IMR-90 (cell line): ENCODE data around the gene IRF6. TPM values are rescaled to one million over a fixed set of nuclear protein-coding genes. Genes with fewer than 3 reads are reported as not detected.

Experiments used
- ATAC-seq: fragments of 200-7000 bp; cut with Tn5 transposase; 2 replicates; pipeline ENCODE4 v1.9.1; 2020; ENCODE audit warnings: low read depth, mild to moderate bottlenecking, moderate library complexity
- BruUV-seq: library from RNA; stranded (reverse); fragments of 400-500 nt; replicated peaks from 2 replicates; lab custom pipeline; 2021; lab: Mats Ljungman, UMichigan
- CTCF ChIA-PET: fragments of 300-600 bp; formaldehyde crosslinking; extraction: SDS; loops from one replicate; lab custom pipeline; 2021; ENCODE audit warnings: antibody characterized with exemption; lab: Yijun Ruan, JAX
- POLR2A ChIA-PET: fragments of 300-600 bp; sonication (Branson Sonifier 250); formaldehyde crosslinking; loops from one replicate; lab custom pipeline; 2022; ENCODE audit warnings: antibody characterized with exemption; ENCODE audit not compliant: unreplicated experiment; lab: Charles Lee
- DNase-seq: peaks from one replicate; pipeline ENCODE4 v3.0.0; 2013
- H2AFZ ChIP-seq: replicated peaks from 2 replicates; pipeline ENCODE3; 2013; ENCODE audit warnings: low read length, mild to moderate bottlenecking; ENCODE audit not compliant: poor library complexity
- H2AK5ac ChIP-seq: 2 replicates; pipeline ENCODE4 v1.6.1; 2013; ENCODE audit warnings: low read depth, low read length, inconsistent platforms
- H2AK9ac ChIP-seq: replicated peaks from 2 replicates; pipeline ENCODE3; 2013; ENCODE audit warnings: mild to moderate bottlenecking, low read depth, low read length, moderate library complexity; ENCODE audit not compliant: poor library complexity
- H2BK120ac ChIP-seq: 2 replicates; pipeline ENCODE4 v1.6.1; 2013; ENCODE audit warnings: low read depth, low read length, inconsistent platforms
- H2BK15ac ChIP-seq: 3 replicates; pipeline ENCODE4 v1.6.1; 2013; ENCODE audit warnings: low read depth, low read length, inconsistent platforms
- H2BK20ac ChIP-seq: 2 replicates; pipeline ENCODE4 v1.6.1; 2013; ENCODE audit warnings: low read depth, mild to moderate bottlenecking, inconsistent platforms, low read length, moderate library complexity
- H2BK5ac ChIP-seq: 2 replicates; pipeline ENCODE4 v1.6.1; 2013; ENCODE audit warnings: mild to moderate bottlenecking, low read depth, low read length, inconsistent platforms; ENCODE audit not compliant: poor library complexity, severe bottlenecking
- H3K14ac ChIP-seq: replicated peaks from 2 replicates; pipeline ENCODE4 v1.6.1; 2013; ENCODE audit warnings: low read depth, low read length, inconsistent platforms
- H3K18ac ChIP-seq: 2 replicates; pipeline ENCODE4 v1.6.1; 2013; ENCODE audit warnings: low read depth, low read length, control low read depth
- H3K23ac ChIP-seq: 2 replicates; pipeline ENCODE4 v1.6.1; 2013; ENCODE audit warnings: low read depth, low read length, inconsistent platforms
- H3K27ac ChIP-seq: 2 replicates; pipeline ENCODE4 v1.5.1; 2013; ENCODE audit warnings: mild to moderate bottlenecking, control low read depth, low read length; ENCODE audit not compliant: insufficient read depth
- H3K27me3 ChIP-seq: 2 replicates; pipeline ENCODE4 v1.6.1; 2013; ENCODE audit warnings: low read length; ENCODE audit not compliant: control insufficient read depth, insufficient read depth
- H3K36me3 ChIP-seq: 2 replicates; pipeline ENCODE4 v1.6.1; 2013; ENCODE audit warnings: low read length, mixed read lengths; ENCODE audit not compliant: control insufficient read depth, insufficient read depth
- H3K4ac ChIP-seq: 2 replicates; pipeline ENCODE4 v1.6.1; 2013; ENCODE audit warnings: low read depth, low read length, inconsistent platforms
- H3K4me1 ChIP-seq: 2 replicates; pipeline ENCODE4 v1.6.1; 2013; ENCODE audit warnings: low read length, mixed read lengths; ENCODE audit not compliant: control insufficient read depth, insufficient read depth
- H3K4me2 ChIP-seq: 2 replicates; pipeline ENCODE4 v1.6.1; 2013; ENCODE audit warnings: low read depth, mild to moderate bottlenecking, control low read depth, low read length, moderate library complexity
- H3K4me3 ChIP-seq: 2 replicates; pipeline ENCODE4 v1.5.1; 2013; ENCODE audit warnings: low read depth, mild to moderate bottlenecking, control low read depth, low read length, moderate library complexity; ENCODE audit not compliant: insufficient read depth
- H3K56ac ChIP-seq: 2 replicates; pipeline ENCODE4 v1.6.1; 2013; ENCODE audit warnings: low read length, inconsistent platforms; ENCODE audit not compliant: insufficient read depth; ENCODE audit errors: extremely low read depth
- H3K79me1 ChIP-seq, 2 experiments: 2 replicates each; pipeline ENCODE4 v1.6.1; 2013; ENCODE audit warnings: low read length in 2 of 2, inconsistent platforms in 1 of 2, low read depth in 1 of 2
- H3K9ac ChIP-seq: 2 replicates; pipeline ENCODE4 v1.6.1; 2013; ENCODE audit warnings: low read depth, low read length, control low read depth
- H3K9me1 ChIP-seq: 2 replicates; pipeline ENCODE4 v1.6.1; 2013; ENCODE audit warnings: low read length, inconsistent platforms; ENCODE audit not compliant: insufficient read depth
- H3K9me3 ChIP-seq: 2 replicates; pipeline ENCODE4 v1.6.1; 2013; ENCODE audit warnings: low read length; ENCODE audit not compliant: control insufficient read depth, insufficient read depth
- H4K20me1 ChIP-seq: 2 replicates; pipeline ENCODE4 v1.6.1; 2013; ENCODE audit warnings: low read length, inconsistent platforms; ENCODE audit not compliant: insufficient read depth
- H4K5ac ChIP-seq: 2 replicates; pipeline ENCODE4 v1.6.1; 2013; ENCODE audit warnings: mild to moderate bottlenecking, low read depth, low read length, control low read depth
- H4K8ac ChIP-seq, 2 experiments: 2 replicates each; pipeline ENCODE4 v1.6.1; 2013; ENCODE audit warnings: low read depth in 2 of 2, low read length in 2 of 2, control low read depth in 1 of 2, inconsistent platforms in 1 of 2
- H4K91ac ChIP-seq: 2 replicates; pipeline ENCODE4 v1.6.1; 2013; ENCODE audit warnings: low read depth, low read length, inconsistent platforms; ENCODE audit not compliant: insufficient read depth
- BHLHE40 ChIP-seq: fragments of 150-350 bp; IDR thresholded peaks from 2 replicates; pipeline ENCODE4 v1.6.1; 2016; ENCODE audit warnings: mild to moderate bottlenecking, low read depth, low read length
- CEBPB ChIP-seq: IDR thresholded peaks from 2 replicates; pipeline ENCODE4 v1.6.1; 2012; ENCODE audit warnings: low read depth, low read length, improper control_type of control experiment
- CHD1 ChIP-seq: IDR thresholded peaks from 2 replicates; pipeline ENCODE4 v1.6.1; 2012; ENCODE audit warnings: low read depth, low read length, improper control_type of control experiment
- FOS ChIP-seq: fragments of 150-350 bp; IDR thresholded peaks from 2 replicates; pipeline ENCODE4 v1.6.1; 2016; ENCODE audit warnings: low read depth, low read length
- MAFK ChIP-seq: IDR thresholded peaks from 2 replicates; pipeline ENCODE4 v1.6.1; 2012; ENCODE audit warnings: low read depth, low read length, improper control_type of control experiment
- MAZ ChIP-seq: IDR thresholded peaks from 2 replicates; pipeline ENCODE4 v1.6.1; 2012; ENCODE audit warnings: low read depth, mild to moderate bottlenecking, low read length, improper control_type of control experiment, moderate library complexity, borderline replicate concordance
- MXI1 ChIP-seq: IDR thresholded peaks from 2 replicates; pipeline ENCODE4 v1.6.1; 2012; ENCODE audit warnings: low read depth, mild to moderate bottlenecking, low read length, moderate library complexity, borderline replicate concordance
- NFE2L2 ChIP-seq: fragments of 150-350 bp; IDR thresholded peaks from 2 replicates; pipeline ENCODE4 v1.6.1; 2016; ENCODE audit warnings: low read depth, mild to moderate bottlenecking, low read length
- POLR2A ChIP-seq: IDR thresholded peaks from 2 replicates; pipeline ENCODE4 v1.6.1; 2012; ENCODE audit warnings: mild to moderate bottlenecking, low read depth, low read length
- RAD21 ChIP-seq: IDR thresholded peaks from 2 replicates; pipeline ENCODE4 v1.6.1; 2012; ENCODE audit warnings: low read length, improper control_type of control experiment
- RCOR1 ChIP-seq: IDR thresholded peaks from 2 replicates; pipeline ENCODE4 v1.6.1; 2012; ENCODE audit warnings: mild to moderate bottlenecking, low read length, improper control_type of control experiment; ENCODE audit not compliant: insufficient replicate concordance
- RFX5 ChIP-seq: IDR thresholded peaks from 2 replicates; pipeline ENCODE4 v1.8.0; 2012; ENCODE audit warnings: low read depth, mild to moderate bottlenecking, low read length, moderate library complexity
- SMC3 ChIP-seq: fragments of 150-350 bp; IDR thresholded peaks from 2 replicates; pipeline ENCODE4 v1.6.1; 2016; ENCODE audit warnings: low read depth, mild to moderate bottlenecking, antibody characterized with exemption, low read length, moderate library complexity
- WGBS, 2 experiments: methylation state at CpG; one replicate each; pipeline versions ENCODE4 v1.1.5 to v1.1.7; 2013; ENCODE audit warnings: missing lambda C conversion rate in 2 of 2; ENCODE audit not compliant: insufficient read length in 1 of 2; ENCODE audit errors: extremely low coverage in 2 of 2; 5-methylcytosine and 5-hydroxymethylcytosine counted together
- dilution Hi-C: fragments of 300-500 bp; cut with HindIII; formaldehyde crosslinking; loops from one replicate; pipeline ENCODE4 v1.14.3; 2018; ENCODE audit warnings: low sequenced_read_pairs; ENCODE audit not compliant: unreplicated experiment
- in situ Hi-C: fragments of 300-500 bp; cut with MboI; formaldehyde crosslinking; loops from 3 replicates; pipeline ENCODE4 v1.14.3; 2019; ENCODE audit warnings: low sequenced_read_pairs, inconsistent platforms, mixed read lengths
- intact Hi-C: fragments of 100-400 bp; cut with micrococcal nuclease; formaldehyde crosslinking; loops from 2 replicates; pipeline ENCODE4 v1.10.0; 2022
- polyA plus RNA-seq, 3 experiments: library from polyadenylated mRNA; depleted of rRNA; stranded (reverse); fragments of >200 nt; gene quantifications; 2 replicates each; pipeline ENCODE4 v1.2.3, GENCODE V29; 2012; ENCODE audit warnings: low replicate concordance in 1 of 3
- total RNA-seq: library from RNA; depleted of rRNA; stranded (reverse); fragments of >200 nt; gene quantifications from 2 replicates; pipeline ENCODE4 v1.2.3, GENCODE V29; 2012
- TF ChIP-seq, protein P1 (sequence below): fragments of 150-350 bp; IDR thresholded peaks from 2 replicates; pipeline ENCODE4 v1.6.1; 2017; ENCODE audit warnings: mild to moderate bottlenecking, antibody characterized with exemption, low read length, low read depth
- TF ChIP-seq, protein P2 (sequence below): fragments of 150-350 bp; IDR thresholded peaks from 2 replicates; pipeline ENCODE4 v1.6.1; 2016; ENCODE audit warnings: low read depth, mild to moderate bottlenecking, low read length, moderate library complexity, borderline replicate concordance
- TF ChIP-seq, protein P3 (sequence below): conservative IDR thresholded peaks from 2 replicates; pipeline ENCODE4 v1.5.1; 2012; ENCODE audit warnings: mild to moderate bottlenecking, low read depth, low read length, improper control_type of control experiment

IRF6 gene
- total and polyA plus RNA-seq, 2 of the 4 experiments (the other 2 are of a cell fraction), result 1.2 to 2.9 TPM

DNA sequence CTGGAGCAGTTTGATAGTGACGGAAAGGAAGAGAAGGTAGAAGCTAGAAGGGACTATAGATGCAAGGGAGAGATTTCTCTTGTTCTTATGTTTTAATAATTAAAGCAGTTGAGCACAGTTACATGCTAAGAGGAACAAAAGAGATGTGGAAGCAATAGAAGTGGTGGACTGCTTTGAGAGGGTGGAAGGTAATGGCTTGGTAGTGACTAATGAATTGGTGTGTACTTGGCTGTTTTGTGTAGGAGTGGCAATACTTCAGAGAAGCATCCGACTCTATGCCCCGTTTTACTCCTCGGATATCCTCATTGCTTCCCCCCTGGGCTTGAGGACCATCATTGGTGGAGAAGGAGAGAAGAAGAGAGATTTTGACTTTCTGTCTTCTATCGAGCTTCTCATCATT is 34.7 kb upstream of the IRF6 start:
- H3K36me3 ChIP-seq, result peaks cover 43% of the 10 kb centered on the region
- intact Hi-C loops, result loop anchor here (1.0 kb wide), 1 partner anchor 12 kb away; no protein-coding TSS in a partner anchor
- H3K27me3 ChIP-seq, result no peaks in the 10 kb centered on the region
- H4K8ac ChIP-seq, result peak overlapping the region; percentile 85
- H3K18ac ChIP-seq, result peak overlapping the region; percentile 84
- peaks cover 28% of the 10 kb centered on the region for H3K9me1 ChIP-seq
- no peak overlapping the region for H2AFZ ChIP-seq
- no TSS peak for BruUV-seq
- H2BK20ac ChIP-seq, result peak overlapping the region; percentile 87
- H3K27ac ChIP-seq, result peak overlapping the region; percentile 89
- peaks cover 18% of the 10 kb centered on the region for H3K4me1 ChIP-seq
- peak overlapping the region; percentile 55 for H3K9ac ChIP-seq
- H4K5ac ChIP-seq, result peak overlapping the region; percentile 54
- H3K79me1 ChIP-seq, result peaks cover 45 to 61% of the 10 kb centered on the region in 2 experiments
- dilution Hi-C loops, result no loop called here
- H3K56ac ChIP-seq, result peak overlapping the region; percentile 91
- peak overlapping the region; percentile 84 for H4K91ac ChIP-seq
- no peak overlapping the region for H3K4me3 ChIP-seq
- peak overlapping the region; percentile 98 for H2BK120ac ChIP-seq
- H2BK15ac ChIP-seq, result peak overlapping the region; percentile 77
- peak overlapping the region; percentile 87 for H2AK5ac ChIP-seq
- peak overlapping the region; percentile 22 for H2AK9ac ChIP-seq
- peak overlapping the region; percentile 94 for H2BK5ac ChIP-seq
- peak overlapping the region; percentile 91 for H3K4ac ChIP-seq
- TF ChIP-seq, protein P1, sequence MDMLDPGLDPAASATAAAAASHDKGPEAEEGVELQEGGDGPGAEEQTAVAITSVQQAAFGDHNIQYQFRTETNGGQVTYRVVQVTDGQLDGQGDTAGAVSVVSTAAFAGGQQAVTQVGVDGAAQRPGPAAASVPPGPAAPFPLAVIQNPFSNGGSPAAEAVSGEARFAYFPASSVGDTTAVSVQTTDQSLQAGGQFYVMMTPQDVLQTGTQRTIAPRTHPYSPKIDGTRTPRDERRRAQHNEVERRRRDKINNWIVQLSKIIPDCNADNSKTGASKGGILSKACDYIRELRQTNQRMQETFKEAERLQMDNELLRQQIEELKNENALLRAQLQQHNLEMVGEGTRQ, result no peak
- TF ChIP-seq, protein P2, sequence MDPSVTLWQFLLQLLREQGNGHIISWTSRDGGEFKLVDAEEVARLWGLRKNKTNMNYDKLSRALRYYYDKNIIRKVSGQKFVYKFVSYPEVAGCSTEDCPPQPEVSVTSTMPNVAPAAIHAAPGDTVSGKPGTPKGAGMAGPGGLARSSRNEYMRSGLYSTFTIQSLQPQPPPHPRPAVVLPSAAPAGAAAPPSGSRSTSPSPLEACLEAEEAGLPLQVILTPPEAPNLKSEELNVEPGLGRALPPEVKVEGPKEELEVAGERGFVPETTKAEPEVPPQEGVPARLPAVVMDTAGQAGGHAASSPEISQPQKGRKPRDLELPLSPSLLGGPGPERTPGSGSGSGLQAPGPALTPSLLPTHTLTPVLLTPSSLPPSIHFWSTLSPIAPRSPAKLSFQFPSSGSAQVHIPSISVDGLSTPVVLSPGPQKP, result no peak
- TF ChIP-seq CEBPB, result no peak
- TF ChIP-seq RAD21, result no peak
- no peak for TF ChIP-seq BHLHE40
- TF ChIP-seq RFX5, result no peak
- no peak for TF ChIP-seq FOS
- no peak for TF ChIP-seq SMC3
- TF ChIP-seq POLR2A, result no peak
- TF ChIP-seq, protein P3, sequence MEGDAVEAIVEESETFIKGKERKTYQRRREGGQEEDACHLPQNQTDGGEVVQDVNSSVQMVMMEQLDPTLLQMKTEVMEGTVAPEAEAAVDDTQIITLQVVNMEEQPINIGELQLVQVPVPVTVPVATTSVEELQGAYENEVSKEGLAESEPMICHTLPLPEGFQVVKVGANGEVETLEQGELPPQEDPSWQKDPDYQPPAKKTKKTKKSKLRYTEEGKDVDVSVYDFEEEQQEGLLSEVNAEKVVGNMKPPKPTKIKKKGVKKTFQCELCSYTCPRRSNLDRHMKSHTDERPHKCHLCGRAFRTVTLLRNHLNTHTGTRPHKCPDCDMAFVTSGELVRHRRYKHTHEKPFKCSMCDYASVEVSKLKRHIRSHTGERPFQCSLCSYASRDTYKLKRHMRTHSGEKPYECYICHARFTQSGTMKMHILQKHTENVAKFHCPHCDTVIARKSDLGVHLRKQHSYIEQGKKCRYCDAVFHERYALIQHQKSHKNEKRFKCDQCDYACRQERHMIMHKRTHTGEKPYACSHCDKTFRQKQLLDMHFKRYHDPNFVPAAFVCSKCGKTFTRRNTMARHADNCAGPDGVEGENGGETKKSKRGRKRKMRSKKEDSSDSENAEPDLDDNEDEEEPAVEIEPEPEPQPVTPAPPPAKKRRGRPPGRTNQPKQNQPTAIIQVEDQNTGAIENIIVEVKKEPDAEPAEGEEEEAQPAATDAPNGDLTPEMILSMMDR, result no peak
- TF ChIP-seq CHD1, result no peak
- TF ChIP-seq RCOR1, result no peak
- no peak for TF ChIP-seq MAZ
- TF ChIP-seq MAFK, result no peak
- TF ChIP-seq MXI1, result no peak
- no peak for TF ChIP-seq NFE2L2
- ATAC-seq (no peak; the same call in 1 of the 2 replicates), DNase-seq (no peak)
- 80% methylated on average over 2 of the region's 5 CpGs; no CpG with 5 or more reads in 1 of the 2 experiments for WGBS, 2 experiments
- H3K14ac ChIP-seq, result peak overlapping the region; percentile 88
- H3K23ac ChIP-seq, result peak overlapping the region; percentile 84
- peak overlapping the region; percentile 83; the same call in 1 of the 2 replicates for H3K4me2 ChIP-seq
- ChIA-PET CTCF (interaction anchor here (1.1 to 1.9 kb wide), 3 partner anchors 13 to 19 kb away, joined by 5 to 8 read pairs (median 6); partner anchors contain the start of gene UTP25), POLR2A (no interaction called here)
- H4K20me1 ChIP-seq, result no peaks in the 10 kb centered on the region
- in situ Hi-C loops, result no loop called here
- H3K9me3 ChIP-seq, result no peaks in the 10 kb centered on the region
